Testis (tissue), 3 donors: ENCODE results near the gene PBXIP1. TPM values are rescaled to one million over a fixed set of nuclear protein-coding genes. Genes with fewer than 3 reads are reported as not detected.

ENCODE experiments used
- DNase-seq: peaks from one replicate; pipeline ENCODE4 v3.0.0-alpha.2; 2019
- H3K27ac ChIP-seq, 2 donors: fragments of 200-600 bp; sonication (generic); one replicate each; pipeline ENCODE4 v1.5.1; 2019
- H3K27me3 ChIP-seq: fragments of 200-600 bp; sonication (generic); one replicate; pipeline ENCODE4 v1.5.1; 2019
- H3K36me3 ChIP-seq: fragments of 200-600 bp; sonication (generic); one replicate; pipeline ENCODE4 v1.5.1; 2017; ENCODE audit warnings: low read depth; ENCODE audit errors: missing control alignments
- H3K4me1 ChIP-seq: fragments of 200-600 bp; sonication (generic); one replicate; pipeline ENCODE4 v1.5.1; 2019
- H3K4me3 ChIP-seq, 2 donors: fragments of 200-600 bp; sonication (generic); one replicate each; pipeline ENCODE4 v1.5.1; 2017 to 2019
- H3K9me3 ChIP-seq: fragments of 200-600 bp; sonication (generic); one replicate; pipeline ENCODE4 v1.5.1; 2017
- CTCF ChIP-seq, 3 experiments: fragments of 450-650 bp in 2 of 3; fragments of 200-600 bp in 1 of 3; sonication (generic) in 1 of 3; IDR thresholded peaks; one replicate each; pipeline ENCODE4 v1.5.1; 2016 to 2019; ENCODE audit warnings: antibody characterized with exemption in 3 of 3, mild to moderate bottlenecking in 2 of 3, moderate library complexity in 1 of 3
- POLR2A ChIP-seq: fragments of 450-650 bp; IDR thresholded peaks from one replicate; pipeline ENCODE4 v1.6.1; 2017; ENCODE audit warnings: antibody characterized with exemption, mild to moderate bottlenecking, moderate library complexity
- WGBS, 2 donors: methylation state at CpG; one replicate each; pipeline ENCODE4 v1.1.5; 2018; 5-methylcytosine and 5-hydroxymethylcytosine counted together
- intact Hi-C: fragments of 100-400 bp; cut with DNase I; formaldehyde crosslinking; loops from one replicate; pipeline ENCODE4 v1.15.1; 2023; ENCODE audit warnings: low total_unique reads
- polyA plus RNA-seq: library from polyadenylated mRNA; stranded (reverse); fragments of 350-450 nt; fragmentation: Illumina TruSeq; extraction: RNeasy Lipid Tissue Mini Kit (QIAGEN cat#74804); gene quantifications from one replicate; pipeline ENCODE4 v1.2.3, GENCODE V29; 2014; ENCODE audit warnings: low read depth, low replicate concordance; ENCODE audit not compliant: insufficient read depth
- total RNA-seq, 2 donors: library from RNA; depleted of rRNA; stranded (reverse); fragments of >200 nt; gene quantifications; one replicate each; pipeline ENCODE4 v1.2.3, GENCODE V29; 2016

PBXIP1 gene
- total and polyA plus RNA-seq, 3 donors from 2014 or later, result 84.1 to 111 (median 87.1) TPM

GRCh38 chr1:154934358-154934948, 21.4 kb downstream of the PBXIP1 start:
- Histone ChIP-seq H3K4me1 (peaks cover 17% of the 10 kb centered on the region), H3K27ac (no peak overlapping the region), H3K36me3 (no peaks in the 10 kb centered on the region), H3K4me3 (no peak overlapping the region), H3K9me3 (no peaks in the 10 kb centered on the region), H3K27me3 (no peaks in the 10 kb centered on the region)
- WGBS, 2 donors, result 92 to 98% methylated on average over 5 of the region's 5 CpGs
- intact Hi-C loops, result no loop called here
- TF ChIP-seq POLR2A (no peak), CTCF (IDR thresholded peaks at IDR 0.05) (no peak)
- no peak for DNase-seq

GRCh38 chr1:154931940-154932487, 23.9 kb downstream of the PBXIP1 start:
- no peaks in the 10 kb centered on the region for H3K4me1 ChIP-seq
- intact Hi-C loops, result no loop called here
- no peaks in the 10 kb centered on the region for H3K36me3 ChIP-seq
- 90 to 95% methylated on average over 10 to 11 of the region's 11 CpGs for WGBS, 2 donors
- H3K27me3 ChIP-seq, result no peaks in the 10 kb centered on the region
- H3K27ac ChIP-seq, result no peak overlapping the region
- no peak overlapping the region for H3K4me3 ChIP-seq
- no peaks in the 10 kb centered on the region for H3K9me3 ChIP-seq
- DNase-seq, result no peak
- no peak for TF ChIP-seq CTCF (IDR thresholded peaks at IDR 0.05)
- no peak for TF ChIP-seq POLR2A

DNA sequence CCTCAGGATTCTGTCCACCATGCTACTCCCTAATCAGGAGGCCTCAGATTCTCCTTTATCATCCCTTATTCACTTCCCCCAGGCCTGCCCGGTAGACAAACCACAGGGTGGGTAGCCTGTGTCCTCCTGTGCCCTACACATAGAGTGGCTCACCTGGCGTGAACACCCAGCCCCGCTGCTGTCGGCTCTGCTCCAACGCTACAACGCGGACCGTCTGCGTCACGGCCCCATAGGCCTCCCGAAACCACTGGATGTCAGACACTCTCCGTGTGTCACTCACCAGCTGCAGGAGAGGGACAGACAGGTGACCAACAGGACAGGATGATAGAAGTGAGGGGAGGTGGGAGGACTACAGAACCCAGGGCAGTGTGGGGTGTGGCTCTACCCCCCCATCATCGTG, 29.7 kb downstream of the PBXIP1 start:
- TF ChIP-seq CTCF (IDR thresholded peaks at IDR 0.05), result no peak
- TF ChIP-seq POLR2A, result no peak
- no peaks in the 10 kb centered on the region for H3K36me3 ChIP-seq
- H3K4me3 ChIP-seq, result no peak overlapping the region

GRCh38 chr1:154925335-154926170, 30.3 kb downstream of the PBXIP1 start:
- Histone ChIP-seq H3K36me3 (no peaks in the 10 kb centered on the region), H3K27me3 (no peaks in the 10 kb centered on the region), H3K4me1 (peaks cover 4% of the 10 kb centered on the region), H3K4me3 (no peak overlapping the region), H3K27ac (no peak overlapping the region), H3K9me3 (no peaks in the 10 kb centered on the region)
- no peak for TF ChIP-seq POLR2A
- intact Hi-C loops, result no loop called here
- DNase-seq, result no peak
- WGBS, 2 donors, result 80 to 90% methylated on average over 2 to 3 of the region's 3 CpGs

More for the DNA sequence above, 29.7 kb downstream of the PBXIP1 start:
- intact Hi-C loops, result no loop called here
- DNase-seq, result no peak
- H3K27me3 ChIP-seq, result no peaks in the 10 kb centered on the region
- peaks cover 4% of the 10 kb centered on the region for H3K4me1 ChIP-seq
- WGBS, 2 donors, result 93 to 97% methylated on average over 12 to 13 of the region's 13 CpGs
- no peak overlapping the region for H3K27ac ChIP-seq
- no peaks in the 10 kb centered on the region for H3K9me3 ChIP-seq

GRCh38 chr1:154923695-154924094, 32.2 kb downstream of the PBXIP1 start:
- no peaks in the 10 kb centered on the region for H3K27me3 ChIP-seq
- TF ChIP-seq POLR2A (no peak), CTCF (IDR thresholded peaks at IDR 0.05) (no peak)

More at GRCh38 chr1:154923695-154924094, 32.2 kb downstream of the PBXIP1 start:
- intact Hi-C loops, result no loop called here
- no peak overlapping the region for H3K4me3 ChIP-seq
- H3K36me3 ChIP-seq, result no peaks in the 10 kb centered on the region
- no peaks in the 10 kb centered on the region for H3K9me3 ChIP-seq
- DNase-seq, result no peak
- WGBS, 2 donors, result 79 to 83% methylated on average over 3 of the region's 3 CpGs
- H3K27ac ChIP-seq, result no peak overlapping the region
- H3K4me1 ChIP-seq, result peaks cover 4% of the 10 kb centered on the region
